Measurements from ENCODE around the gene RINT1.
"Not testable (repeated sequence)": the region's sequence is repeated elsewhere in the genome, so short reads cannot be mapped to it uniquely, and the experiment has no call there.

Gene RINT1

GRCh38 chr7:105521717-105522463 is 10.1 kb upstream of the RINT1 start, which contains the start of gene PUS7:
Gene PUS7, minus strand, starts transcription at chr7:105522271. Its CDS starts 13,759 bp downstream, at chr7:105508512.
- peak; percentile 94 for DNase-seq (ENCODE audit: extremely low spot score)
- ChIA-PET POLR2A (interaction anchor here (1.3 to 3.5 kb wide), 2 partner anchors 9 to 10 kb away, joined by 3 to 16 read pairs; partner anchors contain the start of gene RINT1), CTCF (interaction anchor here (1.0 kb wide), 1 partner anchor 10 kb away, joined by 3 read pairs; the partner anchor contains the start of gene RINT1)
- no peak for TF ChIP-seq L3MBTL2 (conservative IDR thresholded peaks at IDR 0.05)
- no peak for TF ChIP-seq ZNF384 (IDR thresholded peaks at IDR 0.05)
- TF ChIP-seq FOXA1 (IDR thresholded peaks at IDR 0.05), result no peak
- TF ChIP-seq ELF4 (IDR thresholded peaks at IDR 0.05), result no peak
- no peak for TF ChIP-seq FOXK2 (IDR thresholded peaks at IDR 0.05)
- no peak for TF ChIP-seq FOXM1 (IDR thresholded peaks at IDR 0.05; ENCODE audit: borderline replicate concordance)
- no peak for TF ChIP-seq HDGF (IDR thresholded peaks at IDR 0.05; ENCODE audit: borderline replicate concordance)
- no peak for TF ChIP-seq CTBP1 (IDR thresholded peaks at IDR 0.05; ENCODE audit: borderline replicate concordance)

- CTCF ChIA-PET, result interaction anchor here (0.6 kb wide), 1 partner anchor 8 kb away, joined by 6 read pairs; the partner anchor contains the start of gene RINT1
- POLR2A ChIA-PET, result interaction anchor here (1.6 kb wide), 1 partner anchor 8 kb away, joined by 8 read pairs; the partner anchor contains the start of gene RINT1
- not testable (repeated sequence) for DNase-seq (ENCODE audit: extremely low spot score)
Measured at GRCh38 chr7:105524423-105524822, 7.6 kb upstream of the RINT1 start.

GRCh38 chr7:105524840-105525239 is 7.2 kb upstream of the RINT1 start:
- CTCF ChIA-PET, result no interaction called here
- POLR2A ChIA-PET, result no interaction called here
- TF ChIP-seq HDGF (IDR thresholded peaks at IDR 0.05; ENCODE audit: borderline replicate concordance) (no peak), ARNT (IDR thresholded peaks at IDR 0.05) (no peak), PKNOX1 (IDR thresholded peaks at IDR 0.05) (no peak), FOXM1 (IDR thresholded peaks at IDR 0.05; ENCODE audit: borderline replicate concordance) (no peak), ZNF384 (IDR thresholded peaks at IDR 0.05) (no peak), LEF1 (IDR thresholded peaks at IDR 0.05; ENCODE audit: borderline replicate concordance) (no peak), CTBP1 (IDR thresholded peaks at IDR 0.05; ENCODE audit: borderline replicate concordance) (no peak), SP1 (IDR thresholded peaks at IDR 0.05) (no peak), FOXK2 (IDR thresholded peaks at IDR 0.05) (no peak), NFRKB (IDR thresholded peaks at IDR 0.05) (no peak), L3MBTL2 (conservative IDR thresholded peaks at IDR 0.05) (no peak), ELF4 (IDR thresholded peaks at IDR 0.05) (no peak), BHLHE40 (IDR thresholded peaks at IDR 0.05; ENCODE audit: borderline replicate concordance) (no peak), TARDBP (IDR thresholded peaks at IDR 0.05) (no peak), SUZ12 (IDR thresholded peaks at IDR 0.05) (no peak)
- no peak for DNase-seq (ENCODE audit: extremely low spot score)

GRCh38 chr7:105527737-105528136 is 4.3 kb upstream of the RINT1 start:
- CTCF ChIA-PET, result interaction anchor here (0.6 kb wide), 1 partner anchor 317 kb away, joined by 3 read pairs; no protein-coding TSS in a partner anchor
- DNase-seq (ENCODE audit: extremely low spot score); POLR2A ChIA-PET: not testable (repeated sequence)

- TF ChIP-seq CTBP1 (IDR thresholded peaks at IDR 0.05; ENCODE audit: borderline replicate concordance) (no peak), SP1 (IDR thresholded peaks at IDR 0.05) (no peak), NFRKB (IDR thresholded peaks at IDR 0.05) (no peak), ELF4 (IDR thresholded peaks at IDR 0.05) (no peak), SUZ12 (IDR thresholded peaks at IDR 0.05) (no peak), FOXM1 (IDR thresholded peaks at IDR 0.05; ENCODE audit: borderline replicate concordance) (no peak)
- ChIA-PET POLR2A (interaction anchor here (1.3 kb wide), 1 partner anchor 51 kb away, joined by 3 read pairs; the partner anchor contains the start of gene EFCAB10), CTCF (no interaction called here)
- no peak for DNase-seq (ENCODE audit: extremely low spot score)
Measured at GRCh38 chr7:105530126-105530525, 1.9 kb upstream of the RINT1 start.

GRCh38 chr7:105530546-105530945 is 1.5 kb upstream of the RINT1 start:
- CTCF ChIA-PET, result no interaction called here
- DNase-seq (ENCODE audit: extremely low spot score), result no peak
- POLR2A ChIA-PET, result no interaction called here
- no peak for TF ChIP-seq SUZ12 (IDR thresholded peaks at IDR 0.05)
- TF ChIP-seq PKNOX1 (IDR thresholded peaks at IDR 0.05), result no peak
- no peak for TF ChIP-seq BHLHE40 (IDR thresholded peaks at IDR 0.05; ENCODE audit: borderline replicate concordance)
- no peak for TF ChIP-seq SP1 (IDR thresholded peaks at IDR 0.05)
- no peak for TF ChIP-seq ELF4 (IDR thresholded peaks at IDR 0.05)
- no peak for TF ChIP-seq CTBP1 (IDR thresholded peaks at IDR 0.05; ENCODE audit: borderline replicate concordance)

GRCh38 chr7:105532709-105533460 is 884 bp downstream of the RINT1 start:
- POLR2A ChIA-PET, result interaction anchor here (0.7 to 1.7 kb wide), 7 partner anchors 9 to 339 kb away, joined by 3 to 8 read pairs (median 3); no protein-coding TSS in a partner anchor
- CTCF ChIA-PET, result no interaction called here
- no peak for TF ChIP-seq NFRKB (IDR thresholded peaks at IDR 0.05)
- TF ChIP-seq L3MBTL2 (conservative IDR thresholded peaks at IDR 0.05), result 0 out of 2 replicates have a peak, but pooled peaks have one; percentile 14
- TF ChIP-seq ARNT (IDR thresholded peaks at IDR 0.05), result no peak
- DNase-seq (ENCODE audit: extremely low spot score), result no peak

Measured in HEK293T (cell line).